ENCODE data around the gene ATG9B.

Gene ATG9B

DNA sequence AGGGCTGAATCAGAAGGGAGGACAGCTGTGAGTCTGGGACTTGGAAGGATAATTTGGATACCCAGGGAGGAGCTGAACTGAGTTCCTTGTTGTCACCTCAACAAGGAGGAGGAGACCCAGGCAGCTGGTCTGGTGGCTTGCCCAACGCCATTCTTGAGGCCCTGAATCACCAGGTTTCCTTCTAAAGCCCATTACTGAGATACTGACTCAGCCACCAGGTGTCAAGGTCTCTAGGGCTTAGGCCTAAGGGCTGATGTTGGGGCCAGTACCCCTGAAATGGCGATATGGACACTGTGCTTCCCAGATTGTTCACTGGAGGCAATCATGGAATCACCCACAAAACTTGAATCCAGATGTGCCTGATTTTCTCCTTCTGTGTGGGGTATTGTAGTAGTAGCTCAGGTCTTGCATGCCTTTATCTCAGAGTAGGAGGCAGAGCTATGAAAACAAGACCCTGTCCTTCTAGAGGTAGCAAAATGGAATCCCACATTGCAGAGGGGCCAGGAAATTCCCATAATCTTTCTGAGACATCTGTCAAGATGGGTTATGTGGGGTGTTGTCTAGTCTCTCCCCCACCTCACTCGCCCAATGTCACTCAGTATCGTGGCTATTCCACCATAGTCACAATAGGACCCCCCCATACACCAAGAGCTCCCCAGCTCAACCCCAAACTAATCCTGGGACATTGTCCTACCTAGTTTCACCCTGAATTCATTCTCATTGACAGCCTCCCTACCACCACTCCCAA, 1.8 kb upstream of the ATG9B start:
- Histone ChIP-seq H3K27me3 (ENCODE audit: control insufficient read depth, insufficient read depth, low read length) (no peaks in the 10 kb centered on the region), H3K4me3 (ENCODE audit: low read length) (no peak overlapping the region), H3K4me1 (ENCODE audit: control insufficient read depth, insufficient read depth, low read length) (peaks cover 3% of the 10 kb centered on the region; the same call in 1 of the 2 replicates), H3K9me3 (ENCODE audit: control insufficient read depth, insufficient read depth, low read length) (no peaks in the 10 kb centered on the region), H3K27ac (ENCODE audit: low read length) (no peak overlapping the region), H3K36me3 (ENCODE audit: control insufficient read depth, insufficient read depth, low read length) (no peaks in the 10 kb centered on the region)
- no peak for DNase-seq (ENCODE audit: low read depth, low spot score)
- no CpG with 5 or more reads among the region's 4 CpGs for WGBS (ENCODE audit: insufficient coverage, insufficient read length)

DNA sequence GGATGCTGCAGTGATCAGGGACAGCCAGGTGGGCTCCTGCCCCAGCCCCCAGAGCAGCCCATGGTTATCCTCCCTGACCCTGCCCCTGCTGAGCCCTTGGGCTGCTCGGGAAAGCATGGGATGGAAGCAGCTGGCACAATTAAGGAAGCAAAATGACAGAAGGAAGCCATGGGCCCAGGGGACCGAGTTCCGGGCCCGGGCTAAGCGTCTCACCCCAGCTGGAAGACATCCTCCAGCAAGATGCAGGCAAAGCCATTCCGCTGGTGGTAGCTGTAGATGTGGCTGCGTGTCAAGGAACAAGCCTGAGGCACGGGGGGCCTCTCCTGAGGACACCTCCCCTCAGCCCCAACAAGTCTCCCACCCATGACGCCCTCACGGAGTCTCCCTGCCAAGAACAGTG, 1.1 kb downstream of the ATG9B start:
- no peak for DNase-seq (ENCODE audit: low read depth, low spot score)
- Histone ChIP-seq H3K4me3 (ENCODE audit: low read length) (no peak overlapping the region), H3K27ac (ENCODE audit: low read length) (no peak overlapping the region), H3K4me1 (ENCODE audit: control insufficient read depth, insufficient read depth, low read length) (peaks cover 11% of the 10 kb centered on the region), H3K36me3 (ENCODE audit: control insufficient read depth, insufficient read depth, low read length) (no peaks in the 10 kb centered on the region), H3K27me3 (ENCODE audit: control insufficient read depth, insufficient read depth, low read length) (peaks cover 9% of the 10 kb centered on the region; the same call in 1 of the 2 replicates), H3K9me3 (ENCODE audit: control insufficient read depth, insufficient read depth, low read length) (no peaks in the 10 kb centered on the region)
- WGBS (ENCODE audit: insufficient coverage, insufficient read length) = no CpG with 5 or more reads among the region's 10 CpGs

DNA sequence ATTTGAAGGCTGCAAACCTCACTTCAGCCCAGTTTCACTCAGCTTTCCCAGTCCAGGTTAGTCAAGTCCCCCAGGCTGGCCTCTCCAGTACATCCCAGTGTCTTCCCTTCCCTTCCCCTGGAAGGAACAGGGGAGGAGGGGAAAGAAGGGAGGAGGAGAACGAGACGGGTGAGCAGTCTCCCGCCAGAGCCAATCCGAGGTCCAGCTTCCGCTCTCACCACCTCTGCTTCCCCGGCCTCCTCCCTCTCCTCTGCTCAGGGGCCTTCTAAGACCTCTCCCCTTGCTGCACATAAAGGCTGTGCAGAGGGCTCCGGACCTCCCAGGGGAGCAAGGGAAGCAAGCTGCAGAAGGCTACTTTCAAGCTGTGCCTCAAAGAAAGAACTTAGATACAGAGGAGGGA, 4.1 kb downstream of the ATG9B start:
- no CpG with 5 or more reads among the region's 7 CpGs for WGBS (ENCODE audit: insufficient coverage, insufficient read length)
- no peak overlapping the region for H3K27ac ChIP-seq (ENCODE audit: low read length)
- peaks cover 15% of the 10 kb centered on the region; the same call in 1 of the 2 replicates for H3K27me3 ChIP-seq (ENCODE audit: control insufficient read depth, insufficient read depth, low read length)
- no peak for DNase-seq (ENCODE audit: low read depth, low spot score)
- peaks cover 12% of the 10 kb centered on the region for H3K4me1 ChIP-seq (ENCODE audit: control insufficient read depth, insufficient read depth, low read length)
- H3K9me3 ChIP-seq (ENCODE audit: control insufficient read depth, insufficient read depth, low read length) = no peaks in the 10 kb centered on the region
- H3K4me3 ChIP-seq (ENCODE audit: low read length) = no peak overlapping the region
- no peaks in the 10 kb centered on the region for H3K36me3 ChIP-seq (ENCODE audit: control insufficient read depth, insufficient read depth, low read length)

DNA sequence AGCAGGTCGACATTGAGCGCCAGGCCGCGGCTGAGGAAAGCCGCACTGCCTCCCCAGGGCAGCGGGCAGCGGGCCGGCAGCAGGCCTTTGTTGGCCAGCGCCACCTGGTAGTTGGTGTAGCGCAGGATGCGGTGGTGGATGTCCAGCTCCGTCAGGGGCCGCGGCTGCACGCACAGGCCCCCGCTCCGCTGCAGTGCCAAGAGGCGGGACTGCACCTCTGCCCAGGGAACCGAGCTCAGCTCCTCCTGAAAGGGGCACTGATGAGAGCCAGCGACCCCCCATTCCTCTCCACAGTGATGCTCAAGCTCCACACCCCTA, 5.2 kb downstream of the ATG9B start:
- H3K27ac ChIP-seq (ENCODE audit: low read length) = no peak overlapping the region
- H3K9me3 ChIP-seq (ENCODE audit: control insufficient read depth, insufficient read depth, low read length) = no peaks in the 10 kb centered on the region
- H3K27me3 ChIP-seq (ENCODE audit: control insufficient read depth, insufficient read depth, low read length) = peaks cover 15% of the 10 kb centered on the region; the same call in 1 of the 2 replicates
- DNase-seq (ENCODE audit: low read depth, low spot score) = no peak
- H3K4me1 ChIP-seq (ENCODE audit: control insufficient read depth, insufficient read depth, low read length) = peaks cover 12% of the 10 kb centered on the region
- H3K4me3 ChIP-seq (ENCODE audit: low read length) = no peak overlapping the region; the same call in 1 of the 2 replicates
- no peaks in the 10 kb centered on the region for H3K36me3 ChIP-seq (ENCODE audit: control insufficient read depth, insufficient read depth, low read length)
- WGBS (ENCODE audit: insufficient coverage, insufficient read length) = no CpG with 5 or more reads among the region's 20 CpGs

DNA sequence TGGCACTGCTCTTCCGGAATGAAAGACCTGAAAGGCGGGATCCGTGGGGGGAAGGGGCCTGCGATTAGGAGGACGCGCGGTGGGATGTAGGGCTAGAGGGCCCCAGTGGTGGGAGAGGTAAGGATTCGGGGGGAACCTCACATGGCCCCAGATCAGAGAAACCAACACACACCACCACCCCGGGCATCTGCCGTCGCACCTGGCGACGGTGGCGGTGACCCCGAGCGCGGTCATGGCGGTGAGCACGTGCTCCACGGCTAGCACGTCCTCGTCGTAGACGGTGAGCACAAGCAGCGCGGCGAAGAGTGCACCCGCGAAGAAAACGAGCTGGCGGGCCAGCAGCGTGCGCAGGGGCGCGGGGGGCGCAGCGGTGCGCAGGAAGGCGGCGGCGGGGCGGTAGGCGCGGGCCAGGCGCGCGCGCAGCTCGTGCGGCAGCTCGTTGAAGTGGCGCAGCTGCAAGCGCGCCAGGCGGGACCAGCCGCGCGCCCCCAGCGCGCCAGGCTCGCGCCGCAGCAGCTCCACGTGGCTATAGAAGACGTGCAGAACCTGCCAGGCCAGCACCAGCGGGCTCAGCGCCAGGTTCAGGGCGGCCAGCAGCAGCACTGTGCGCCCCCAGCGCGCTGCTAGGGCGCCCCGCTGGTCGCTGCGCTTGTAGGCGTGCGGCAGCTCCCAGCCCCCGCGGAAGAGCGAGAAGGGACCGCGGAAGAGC, 5.7 kb downstream of the ATG9B start:
- no CpG with 5 or more reads among the region's 82 CpGs for WGBS (ENCODE audit: insufficient coverage, insufficient read length)
- DNase-seq (ENCODE audit: low read depth, low spot score) = no peak
- H3K27me3 ChIP-seq (ENCODE audit: control insufficient read depth, insufficient read depth, low read length) = peaks cover 15% of the 10 kb centered on the region; the same call in 1 of the 2 replicates

DNA sequence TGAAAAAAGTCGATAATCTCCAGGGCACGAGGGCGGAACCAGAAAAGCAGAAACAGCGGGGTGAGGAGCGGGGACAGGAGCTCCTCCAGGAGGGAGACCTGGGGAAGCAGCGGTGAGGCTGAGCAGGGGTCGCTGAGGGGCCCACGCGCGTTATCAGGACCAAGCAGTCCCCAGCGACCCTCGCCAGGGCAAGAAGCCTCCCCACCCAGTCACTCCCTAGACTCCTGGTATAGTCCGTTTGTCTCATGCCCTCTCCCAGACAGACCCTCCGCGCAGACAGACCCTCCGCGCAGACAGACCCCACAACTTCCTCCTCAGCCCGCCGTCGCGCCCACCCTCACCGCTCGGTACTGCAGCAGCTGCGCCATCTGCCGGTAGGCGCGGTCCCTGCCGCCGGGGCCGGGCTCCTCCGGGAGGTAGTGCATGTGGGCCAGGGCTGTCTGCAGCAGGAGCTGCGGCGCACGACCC, 6.3 kb downstream of the ATG9B start:
- peaks cover 15% of the 10 kb centered on the region; the same call in 1 of the 2 replicates for H3K27me3 ChIP-seq (ENCODE audit: control insufficient read depth, insufficient read depth, low read length)
- H3K4me3 ChIP-seq (ENCODE audit: low read length) = peak overlapping the region; percentile 12; the same call in 1 of the 2 replicates
- peak; percentile 63 for DNase-seq (ENCODE audit: low read depth, low spot score)
- H3K9me3 ChIP-seq (ENCODE audit: control insufficient read depth, insufficient read depth, low read length) = no peaks in the 10 kb centered on the region
- WGBS (ENCODE audit: insufficient coverage, insufficient read length) = no CpG with 5 or more reads among the region's 34 CpGs
- H3K36me3 ChIP-seq (ENCODE audit: control insufficient read depth, insufficient read depth, low read length) = no peaks in the 10 kb centered on the region
- no peak overlapping the region for H3K27ac ChIP-seq (ENCODE audit: low read length)
- peaks cover 15% of the 10 kb centered on the region for H3K4me1 ChIP-seq (ENCODE audit: control insufficient read depth, insufficient read depth, low read length)

More for the DNA sequence above, 5.7 kb downstream of the ATG9B start:
- H3K27ac ChIP-seq (ENCODE audit: low read length) = no peak overlapping the region
- no peaks in the 10 kb centered on the region for H3K36me3 ChIP-seq (ENCODE audit: control insufficient read depth, insufficient read depth, low read length)
- no peaks in the 10 kb centered on the region for H3K9me3 ChIP-seq (ENCODE audit: control insufficient read depth, insufficient read depth, low read length)
- H3K4me3 ChIP-seq (ENCODE audit: low read length) = no peak overlapping the region; the same call in 1 of the 2 replicates
- H3K4me1 ChIP-seq (ENCODE audit: control insufficient read depth, insufficient read depth, low read length) = peaks cover 12% of the 10 kb centered on the region

DNA sequence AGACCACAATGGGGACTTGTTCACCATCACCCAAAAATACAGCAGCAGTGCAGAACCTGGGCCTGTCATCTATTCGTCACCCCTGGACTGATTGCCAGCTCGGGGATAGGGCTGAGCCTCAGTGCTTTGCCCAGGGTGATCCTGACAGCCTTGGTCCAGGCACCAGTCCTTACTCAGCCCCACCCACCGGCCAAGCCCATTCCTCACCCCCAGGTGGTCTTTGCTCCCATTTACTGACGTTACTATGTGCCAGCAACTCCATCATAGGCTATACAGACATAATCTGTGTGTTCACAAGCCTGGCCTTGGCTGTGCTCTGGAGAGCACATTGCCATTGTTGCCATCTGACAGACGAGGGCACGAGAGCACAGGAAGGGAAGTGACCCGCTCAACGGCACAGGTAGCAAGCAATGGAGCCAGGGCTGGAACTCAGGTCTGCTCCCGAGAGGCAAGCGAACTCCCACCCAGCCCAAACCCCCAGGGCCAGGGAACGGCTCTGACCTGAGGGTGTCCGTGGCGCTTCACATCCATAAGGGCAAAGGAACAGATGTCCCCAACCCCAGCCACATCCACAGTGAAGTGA, 6.8 kb downstream of the ATG9B start:
- DNase-seq (ENCODE audit: low read depth, low spot score) = no peak
- H3K27me3 ChIP-seq (ENCODE audit: control insufficient read depth, insufficient read depth, low read length) = peaks cover 15% of the 10 kb centered on the region; the same call in 1 of the 2 replicates
- H3K4me3 ChIP-seq (ENCODE audit: low read length) = no peak overlapping the region
- no peak overlapping the region for H3K27ac ChIP-seq (ENCODE audit: low read length)
- peaks cover 16% of the 10 kb centered on the region for H3K4me1 ChIP-seq (ENCODE audit: control insufficient read depth, insufficient read depth, low read length)
- no peaks in the 10 kb centered on the region for H3K36me3 ChIP-seq (ENCODE audit: control insufficient read depth, insufficient read depth, low read length)
- no CpG with 5 or more reads among the region's 13 CpGs for WGBS (ENCODE audit: insufficient coverage, insufficient read length)
- no peaks in the 10 kb centered on the region for H3K9me3 ChIP-seq (ENCODE audit: control insufficient read depth, insufficient read depth, low read length)

DNA sequence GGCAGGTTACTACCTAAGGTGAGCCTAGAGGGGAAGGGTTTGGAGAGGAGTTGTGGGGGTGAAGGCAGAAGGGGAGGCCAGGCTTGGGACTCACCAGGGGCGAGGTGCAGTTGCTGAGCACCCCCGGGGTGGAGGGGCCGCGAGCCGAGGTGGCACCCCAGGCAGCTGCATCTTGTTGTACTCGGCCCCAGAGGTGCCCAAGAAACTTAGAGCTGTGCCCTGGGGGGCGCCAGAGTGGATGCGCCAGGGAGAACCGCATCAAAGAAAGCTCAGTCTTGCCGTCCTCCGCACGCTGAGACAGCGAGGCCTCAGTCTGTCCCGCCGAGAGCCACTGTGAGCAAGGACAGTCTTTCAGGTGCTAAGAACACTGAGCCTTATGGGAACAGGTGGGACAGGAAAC, 7.4 kb downstream of the ATG9B start:
- Histone ChIP-seq H3K4me1 (ENCODE audit: control insufficient read depth, insufficient read depth, low read length) (peaks cover 17% of the 10 kb centered on the region), H3K4me3 (ENCODE audit: low read length) (no peak overlapping the region), H3K27me3 (ENCODE audit: control insufficient read depth, insufficient read depth, low read length) (peaks cover 15% of the 10 kb centered on the region; the same call in 1 of the 2 replicates), H3K9me3 (ENCODE audit: control insufficient read depth, insufficient read depth, low read length) (no peaks in the 10 kb centered on the region), H3K36me3 (ENCODE audit: control insufficient read depth, insufficient read depth, low read length) (no peaks in the 10 kb centered on the region), H3K27ac (ENCODE audit: low read length) (no peak overlapping the region)
- no peak for DNase-seq (ENCODE audit: low read depth, low spot score)
- no CpG with 5 or more reads among the region's 15 CpGs for WGBS (ENCODE audit: insufficient coverage, insufficient read length)

DNA sequence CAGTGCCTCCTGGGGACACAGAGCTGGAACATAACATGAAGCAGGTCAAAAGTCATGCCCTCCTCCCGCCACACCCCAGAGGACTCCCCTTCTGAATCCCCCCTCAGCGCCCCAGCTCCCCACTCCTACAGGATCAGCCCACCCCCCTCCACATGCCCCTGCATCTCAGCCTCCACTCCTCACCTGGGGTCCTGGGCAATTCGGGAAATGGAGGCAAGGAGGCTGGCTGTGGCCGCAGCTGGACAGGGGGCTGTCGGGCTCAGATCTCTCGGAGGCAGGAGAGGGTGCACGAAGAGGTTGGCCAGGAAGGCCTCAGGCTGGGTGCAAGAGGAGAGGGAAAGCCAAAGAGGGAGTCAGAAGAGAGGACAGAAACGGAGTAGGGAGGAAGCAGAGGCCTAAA, 7.8 kb downstream of the ATG9B start:
- Histone ChIP-seq H3K9me3 (ENCODE audit: control insufficient read depth, insufficient read depth, low read length) (no peaks in the 10 kb centered on the region), H3K27me3 (ENCODE audit: control insufficient read depth, insufficient read depth, low read length) (peaks cover 15% of the 10 kb centered on the region; the same call in 1 of the 2 replicates), H3K4me3 (ENCODE audit: low read length) (no peak overlapping the region), H3K36me3 (ENCODE audit: control insufficient read depth, insufficient read depth, low read length) (no peaks in the 10 kb centered on the region), H3K27ac (ENCODE audit: low read length) (no peak overlapping the region), H3K4me1 (ENCODE audit: control insufficient read depth, insufficient read depth, low read length) (peaks cover 17% of the 10 kb centered on the region)
- WGBS (ENCODE audit: insufficient coverage, insufficient read length) = no CpG with 5 or more reads among the region's 8 CpGs
- DNase-seq (ENCODE audit: low read depth, low spot score) = no peak

DNA sequence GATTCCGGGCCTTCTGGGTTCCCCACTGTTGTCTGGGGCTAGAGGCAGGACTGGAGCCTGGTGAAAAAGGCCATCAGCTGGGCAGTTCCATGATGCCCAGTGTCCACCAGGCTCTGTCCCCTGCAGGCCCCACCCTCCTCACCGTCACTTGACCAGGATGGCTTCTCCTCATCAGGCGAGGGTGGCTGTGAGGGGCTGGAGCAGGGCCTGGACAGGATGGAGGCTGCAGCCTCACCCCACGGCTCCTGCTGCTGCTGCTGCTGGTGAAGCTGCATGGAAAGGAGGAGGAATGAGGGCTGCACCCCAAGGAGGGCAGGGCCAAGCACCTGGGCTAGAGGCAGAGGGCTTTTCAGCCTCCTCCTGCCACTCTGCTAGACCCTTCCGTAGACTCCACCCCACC, 8.3 kb downstream of the ATG9B start:
- H3K27ac ChIP-seq (ENCODE audit: low read length) = no peak overlapping the region
- no peaks in the 10 kb centered on the region for H3K9me3 ChIP-seq (ENCODE audit: control insufficient read depth, insufficient read depth, low read length)
- no CpG with 5 or more reads among the region's 5 CpGs for WGBS (ENCODE audit: insufficient coverage, insufficient read length)
- peaks cover 15% of the 10 kb centered on the region; the same call in 1 of the 2 replicates for H3K27me3 ChIP-seq (ENCODE audit: control insufficient read depth, insufficient read depth, low read length)
- H3K36me3 ChIP-seq (ENCODE audit: control insufficient read depth, insufficient read depth, low read length) = no peaks in the 10 kb centered on the region
- H3K4me3 ChIP-seq (ENCODE audit: low read length) = no peak overlapping the region
- DNase-seq (ENCODE audit: low read depth, low spot score) = no peak
- H3K4me1 ChIP-seq (ENCODE audit: control insufficient read depth, insufficient read depth, low read length) = peaks cover 17% of the 10 kb centered on the region

Measured in iPS DF 6.9 (cell line).